WTC11 (cell line): ENCODE results near the gene ATP9B.
"Not testable (repeated sequence)": the region's sequence is repeated elsewhere in the genome, so short reads cannot be mapped to it uniquely, and the experiment has no call there.

Experiments used
- NFYB ChIP-seq: sonication (generic); formaldehyde crosslinking; conservative IDR thresholded peaks from 2 replicates; pipeline ENCODE4 v1.8.0; 2022; ENCODE audit warnings: low read depth, missing genetic modification reagents
- ZNF121 ChIP-seq: sonication (generic); formaldehyde crosslinking; IDR thresholded peaks from 2 replicates; pipeline ENCODE4 v1.8.0; 2023; ENCODE audit warnings: missing genetic modification reagents
- ZNF416 ChIP-seq: fragments of 250-450 bp; sonication (Bioruptor Pico); IDR thresholded peaks from 2 replicates; pipeline ENCODE4 v1.9.0; 2021; ENCODE audit warnings: mild to moderate bottlenecking, inconsistent platforms
- TF ChIP-seq, protein P1 (sequence below): fragments of 200-600 bp; IDR thresholded peaks from 2 replicates; pipeline ENCODE4 v1.8.0; 2022; ENCODE audit warnings: antibody characterized with exemption

GRCh38 chr18:79376661-79377060, 307.5 kb downstream of the ATP9B start:
- TF ChIP-seq, protein P1, sequence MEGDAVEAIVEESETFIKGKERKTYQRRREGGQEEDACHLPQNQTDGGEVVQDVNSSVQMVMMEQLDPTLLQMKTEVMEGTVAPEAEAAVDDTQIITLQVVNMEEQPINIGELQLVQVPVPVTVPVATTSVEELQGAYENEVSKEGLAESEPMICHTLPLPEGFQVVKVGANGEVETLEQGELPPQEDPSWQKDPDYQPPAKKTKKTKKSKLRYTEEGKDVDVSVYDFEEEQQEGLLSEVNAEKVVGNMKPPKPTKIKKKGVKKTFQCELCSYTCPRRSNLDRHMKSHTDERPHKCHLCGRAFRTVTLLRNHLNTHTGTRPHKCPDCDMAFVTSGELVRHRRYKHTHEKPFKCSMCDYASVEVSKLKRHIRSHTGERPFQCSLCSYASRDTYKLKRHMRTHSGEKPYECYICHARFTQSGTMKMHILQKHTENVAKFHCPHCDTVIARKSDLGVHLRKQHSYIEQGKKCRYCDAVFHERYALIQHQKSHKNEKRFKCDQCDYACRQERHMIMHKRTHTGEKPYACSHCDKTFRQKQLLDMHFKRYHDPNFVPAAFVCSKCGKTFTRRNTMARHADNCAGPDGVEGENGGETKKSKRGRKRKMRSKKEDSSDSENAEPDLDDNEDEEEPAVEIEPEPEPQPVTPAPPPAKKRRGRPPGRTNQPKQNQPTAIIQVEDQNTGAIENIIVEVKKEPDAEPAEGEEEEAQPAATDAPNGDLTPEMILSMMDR: not testable (repeated sequence)
- TF ChIP-seq NFYB; ZNF121; ZNF416 (CRISPR knock-in tag): not testable (repeated sequence)
